Parathyroid adenoma (tissue), 2 donors: ENCODE measurements around the gene SLC6A15.

ENCODE experiments used
- H2AFZ ChIP-seq: fragments of 300-600 bp; sonication (generic); one replicate; pipeline ENCODE4 v1.7.0; 2017; ENCODE audit warnings: antibody characterized with exemption, mild to moderate bottlenecking
- H3K27ac ChIP-seq: fragments of 300-600 bp; sonication (generic); one replicate; pipeline ENCODE4 v1.7.0; 2017
- H3K27me3 ChIP-seq: fragments of 300-600 bp; sonication (generic); one replicate; pipeline ENCODE4 v1.7.0; 2017; ENCODE audit warnings: low read length; ENCODE audit not compliant: control insufficient read depth, insufficient read depth
- H3K36me3 ChIP-seq: fragments of 300-600 bp; sonication (generic); one replicate; pipeline ENCODE4 v1.7.0; 2017; ENCODE audit warnings: low read length; ENCODE audit not compliant: control insufficient read depth, insufficient read depth
- H3K4me1 ChIP-seq: fragments of 300-600 bp; sonication (generic); one replicate; pipeline ENCODE4 v1.7.0; 2017; ENCODE audit warnings: control low read depth
- H3K4me2 ChIP-seq: fragments of 300-600 bp; sonication (generic); one replicate; pipeline ENCODE4 v1.7.0; 2017; ENCODE audit warnings: low read length
- H3K4me3 ChIP-seq: fragments of 300-600 bp; sonication (generic); one replicate; pipeline ENCODE4 v1.7.0; 2017; ENCODE audit warnings: low read depth, low read length
- H3K79me2 ChIP-seq: fragments of 300-600 bp; sonication (generic); one replicate; pipeline ENCODE4 v1.7.0; 2017; ENCODE audit warnings: control low read depth
- H3K9ac ChIP-seq: fragments of 300-600 bp; sonication (generic); one replicate; pipeline ENCODE4 v1.7.0; 2017; ENCODE audit warnings: mild to moderate bottlenecking
- H3K9me3 ChIP-seq: fragments of 300-600 bp; sonication (generic); one replicate; pipeline ENCODE4 v1.7.0; 2017; ENCODE audit warnings: low read length; ENCODE audit not compliant: control insufficient read depth
- TF ChIP-seq, protein P1 (sequence below): fragments of 300-600 bp; sonication (generic); IDR thresholded peaks from one replicate; pipeline ENCODE4 v1.7.0; 2017; ENCODE audit warnings: antibody characterized with exemption, mild to moderate bottlenecking
- donor health status: primary hyperparathyroidism.

SLC6A15 gene

DNA sequence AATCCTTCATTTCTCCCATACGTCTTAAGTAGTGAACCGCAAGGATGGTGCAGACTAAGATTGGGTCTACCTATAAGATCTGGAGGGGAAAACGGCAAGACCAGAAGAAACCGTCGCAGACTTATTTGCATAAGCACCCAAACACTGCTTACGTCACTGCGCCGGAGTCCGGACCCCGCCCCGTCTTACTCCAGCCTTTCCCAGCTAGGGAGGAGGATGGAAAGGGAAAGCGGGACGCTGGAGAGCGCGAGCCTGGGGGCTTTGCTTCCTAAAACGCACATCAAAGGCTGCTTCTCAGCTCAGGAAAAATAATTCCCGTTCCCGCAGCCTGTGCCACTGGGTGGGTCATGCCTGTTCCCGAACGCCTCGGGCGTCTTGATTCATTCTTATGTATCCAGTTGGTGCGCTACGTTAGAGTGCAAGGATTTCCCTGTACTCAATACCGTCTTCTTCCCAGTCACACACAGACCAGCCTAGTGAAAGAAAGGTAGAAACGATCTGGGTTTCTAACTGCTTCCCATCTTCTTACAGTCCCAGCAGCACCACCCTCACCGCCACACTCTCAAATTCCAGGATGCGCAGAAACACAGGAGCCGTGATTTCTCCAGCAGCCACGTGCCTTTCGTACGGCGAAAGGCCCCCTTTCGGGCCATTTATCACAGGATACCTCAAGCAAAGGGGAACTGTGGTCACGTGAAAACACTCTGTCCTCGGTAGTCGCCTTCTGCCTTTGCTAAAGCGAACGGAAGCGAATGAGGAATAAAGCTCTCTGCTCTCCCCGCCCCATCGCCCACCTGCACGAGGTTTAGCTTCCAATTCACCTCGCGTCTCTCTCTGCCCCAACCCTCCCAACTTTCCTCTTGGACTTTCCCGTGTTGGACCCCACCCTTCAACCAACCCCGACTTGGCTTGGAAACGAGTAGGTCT is 1.1 kb downstream of the SLC6A15 start:
- Histone ChIP-seq H3K4me2 (peak overlapping the region; percentile 60), H3K9me3 (no peaks in the 10 kb centered on the region)

DNA sequence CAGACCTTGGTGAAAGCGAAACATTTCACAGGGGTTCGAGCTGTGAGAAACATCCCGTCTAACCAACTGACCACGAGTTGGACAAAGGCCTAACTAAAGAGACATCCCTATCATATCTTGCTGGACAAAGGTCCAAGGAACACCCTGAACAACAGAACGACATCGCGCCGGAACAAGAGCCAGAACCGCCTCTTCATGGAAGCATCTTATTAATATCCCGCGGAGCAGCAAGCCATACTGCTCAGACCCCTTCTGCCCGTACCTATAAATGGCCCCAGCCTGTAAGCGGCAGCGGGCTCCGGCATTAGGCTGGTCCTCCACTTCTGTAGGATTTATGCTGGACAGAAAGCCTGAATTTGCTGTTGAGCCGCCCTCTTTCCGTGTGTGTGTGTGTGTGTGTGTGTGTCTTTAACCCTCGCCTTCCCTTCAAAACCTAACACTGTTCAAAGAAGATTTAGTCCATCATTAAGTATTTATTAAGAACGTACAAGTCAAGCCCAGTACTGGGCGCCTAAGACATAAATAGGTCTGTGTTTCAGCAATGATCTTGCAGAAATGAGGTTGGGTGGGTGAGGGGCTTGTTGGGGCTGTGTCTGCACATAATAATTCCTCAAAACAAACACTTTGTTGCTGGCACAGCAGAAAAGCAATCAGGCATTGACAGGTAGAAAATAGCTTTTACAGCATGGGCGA is 1.9 kb downstream of the SLC6A15 start:
- Histone ChIP-seq H3K36me3 (no peaks in the 10 kb centered on the region), H3K4me2 (peak overlapping the region; percentile 60), H3K9me3 (no peaks in the 10 kb centered on the region), H3K4me3 (no peak overlapping the region), H3K9ac (no peak overlapping the region), H3K27me3 (peaks cover 10% of the 10 kb centered on the region), H2AFZ (no peak overlapping the region), H3K4me1 (no peaks in the 10 kb centered on the region), H3K79me2 (no peaks in the 10 kb centered on the region), H3K27ac (no peak overlapping the region)
- TF ChIP-seq, protein P1, sequence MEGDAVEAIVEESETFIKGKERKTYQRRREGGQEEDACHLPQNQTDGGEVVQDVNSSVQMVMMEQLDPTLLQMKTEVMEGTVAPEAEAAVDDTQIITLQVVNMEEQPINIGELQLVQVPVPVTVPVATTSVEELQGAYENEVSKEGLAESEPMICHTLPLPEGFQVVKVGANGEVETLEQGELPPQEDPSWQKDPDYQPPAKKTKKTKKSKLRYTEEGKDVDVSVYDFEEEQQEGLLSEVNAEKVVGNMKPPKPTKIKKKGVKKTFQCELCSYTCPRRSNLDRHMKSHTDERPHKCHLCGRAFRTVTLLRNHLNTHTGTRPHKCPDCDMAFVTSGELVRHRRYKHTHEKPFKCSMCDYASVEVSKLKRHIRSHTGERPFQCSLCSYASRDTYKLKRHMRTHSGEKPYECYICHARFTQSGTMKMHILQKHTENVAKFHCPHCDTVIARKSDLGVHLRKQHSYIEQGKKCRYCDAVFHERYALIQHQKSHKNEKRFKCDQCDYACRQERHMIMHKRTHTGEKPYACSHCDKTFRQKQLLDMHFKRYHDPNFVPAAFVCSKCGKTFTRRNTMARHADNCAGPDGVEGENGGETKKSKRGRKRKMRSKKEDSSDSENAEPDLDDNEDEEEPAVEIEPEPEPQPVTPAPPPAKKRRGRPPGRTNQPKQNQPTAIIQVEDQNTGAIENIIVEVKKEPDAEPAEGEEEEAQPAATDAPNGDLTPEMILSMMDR = no peak

More for the DNA sequence above, 1.1 kb downstream of the SLC6A15 start:
- TF ChIP-seq, protein P1 = no peak
- Histone ChIP-seq H3K27ac (no peak overlapping the region), H3K9ac (no peak overlapping the region), H3K36me3 (no peaks in the 10 kb centered on the region), H3K4me1 (no peaks in the 10 kb centered on the region), H2AFZ (peak overlapping the region; percentile 63), H3K79me2 (no peaks in the 10 kb centered on the region), H3K4me3 (no peak overlapping the region), H3K27me3 (peaks cover 10% of the 10 kb centered on the region)

DNA sequence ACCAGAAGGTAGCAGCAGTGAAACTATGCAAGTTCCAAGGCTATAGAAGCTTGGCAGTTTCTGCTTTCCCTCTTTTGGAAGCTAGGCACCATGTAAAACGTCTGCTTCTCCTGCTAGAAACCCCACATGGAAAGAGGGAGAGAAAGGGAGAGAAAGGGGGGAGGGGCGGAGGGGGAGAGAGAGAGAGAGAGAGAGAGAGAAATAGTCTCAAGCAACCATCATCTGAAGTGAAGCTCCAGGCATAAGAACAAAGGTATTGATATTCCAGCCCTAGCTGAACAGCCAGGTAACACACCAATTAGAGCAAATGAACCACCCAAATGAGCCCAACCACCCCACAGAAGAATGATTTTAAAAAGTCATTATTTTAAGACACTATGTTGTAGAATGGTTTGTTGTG is 8.5 kb downstream of the SLC6A15 start:
- Histone ChIP-seq H2AFZ (no peak overlapping the region), H3K9me3 (no peaks in the 10 kb centered on the region), H3K27me3 (no peaks in the 10 kb centered on the region), H3K27ac (no peak overlapping the region), H3K9ac (no peak overlapping the region), H3K4me1 (no peaks in the 10 kb centered on the region), H3K4me3 (no peak overlapping the region), H3K4me2 (no peak overlapping the region), H3K36me3 (no peaks in the 10 kb centered on the region), H3K79me2 (no peaks in the 10 kb centered on the region)
- TF ChIP-seq, protein P1 = no peak

DNA sequence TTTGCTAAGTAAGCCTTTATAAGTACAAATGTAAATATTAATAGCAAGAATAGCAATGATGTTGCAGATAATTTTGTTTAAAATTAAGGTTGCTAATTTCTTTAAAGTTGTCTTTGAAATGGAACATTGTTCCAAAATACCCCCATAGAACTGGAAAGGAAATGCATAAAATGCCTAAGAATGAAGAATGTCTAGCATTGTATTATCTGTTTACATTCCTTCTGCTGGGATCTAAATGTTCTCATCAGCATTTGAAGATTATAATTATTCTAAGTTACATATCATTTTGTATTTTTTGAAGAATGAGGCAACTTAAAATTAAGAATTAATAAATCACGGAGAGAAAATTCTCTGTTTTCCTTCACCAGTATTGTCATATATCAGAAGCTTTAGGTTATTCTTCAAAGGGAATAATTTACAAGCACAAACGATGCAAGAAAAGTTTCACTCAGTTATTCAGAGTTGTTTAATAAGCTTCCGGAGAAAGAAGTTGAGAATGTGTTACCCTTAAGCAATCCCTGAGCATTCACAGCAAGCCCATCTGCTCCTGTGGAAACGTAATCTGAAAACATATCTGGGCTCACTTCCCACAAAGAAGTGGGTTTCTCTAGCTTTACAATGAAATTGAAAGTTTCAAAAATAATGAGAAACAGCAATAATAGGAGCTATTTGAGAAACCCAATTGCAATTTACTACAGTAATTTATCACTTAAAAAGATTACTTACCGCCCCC is 21.3 kb downstream of the SLC6A15 start:
- Histone ChIP-seq H2AFZ (no peak overlapping the region), H3K9ac (no peak overlapping the region), H3K79me2 (no peaks in the 10 kb centered on the region), H3K9me3 (no peaks in the 10 kb centered on the region), H3K27ac (no peak overlapping the region), H3K27me3 (no peaks in the 10 kb centered on the region), H3K4me1 (no peaks in the 10 kb centered on the region), H3K36me3 (no peaks in the 10 kb centered on the region), H3K4me3 (no peak overlapping the region), H3K4me2 (no peak overlapping the region)
- TF ChIP-seq, protein P1 = no peak
